ENCODE results near the gene B3GALT6.
A peak's percentile ranks its signal among the peaks of the same experiment; 100 is the strongest.

The B3GALT6 gene

GRCh38 chr1:1231400-1232207 is 433 bp upstream of the B3GALT6 start, which contains the start of gene SDF4:
Gene SDF4 (minus strand): TSS chr1:1232001. CDS start chr1:1228772, 3,229 bp downstream.
- peak; percentile 100 for DNase-seq (ENCODE audit: low spot score)

DNA sequence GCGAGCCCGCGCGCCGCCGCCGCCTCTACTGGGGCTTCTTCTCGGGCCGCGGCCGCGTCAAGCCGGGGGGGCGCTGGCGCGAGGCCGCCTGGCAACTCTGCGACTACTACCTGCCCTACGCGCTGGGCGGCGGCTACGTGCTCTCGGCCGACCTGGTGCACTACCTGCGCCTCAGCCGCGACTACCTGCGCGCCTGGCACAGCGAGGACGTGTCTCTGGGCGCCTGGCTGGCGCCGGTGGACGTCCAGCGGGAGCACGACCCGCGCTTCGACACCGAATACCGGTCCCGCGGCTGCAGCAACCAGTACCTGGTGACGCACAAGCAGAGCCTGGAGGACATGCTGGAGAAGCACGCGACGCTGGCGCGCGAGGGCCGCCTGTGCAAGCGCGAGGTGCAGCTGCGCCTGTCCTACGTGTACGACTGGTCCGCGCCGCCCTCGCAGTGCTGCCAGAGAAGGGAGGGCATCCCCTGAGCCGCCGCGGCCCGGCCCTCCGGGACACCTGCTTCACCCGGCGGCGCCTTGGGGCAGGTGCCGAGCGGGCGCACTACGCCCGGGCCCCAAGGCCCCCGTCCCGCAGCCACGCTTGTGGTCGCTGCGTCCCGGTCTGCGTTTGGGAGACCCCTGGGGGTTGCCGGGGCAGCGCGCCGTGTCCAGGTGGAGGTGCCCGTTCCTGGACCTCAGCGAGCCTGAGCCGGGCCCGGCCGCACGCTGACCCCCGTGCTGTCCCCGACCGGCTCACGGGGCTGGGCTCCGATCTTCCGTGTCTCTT is 944 bp downstream of the B3GALT6 start:
- DNase-seq (ENCODE audit: low spot score) = no peak

DNA sequence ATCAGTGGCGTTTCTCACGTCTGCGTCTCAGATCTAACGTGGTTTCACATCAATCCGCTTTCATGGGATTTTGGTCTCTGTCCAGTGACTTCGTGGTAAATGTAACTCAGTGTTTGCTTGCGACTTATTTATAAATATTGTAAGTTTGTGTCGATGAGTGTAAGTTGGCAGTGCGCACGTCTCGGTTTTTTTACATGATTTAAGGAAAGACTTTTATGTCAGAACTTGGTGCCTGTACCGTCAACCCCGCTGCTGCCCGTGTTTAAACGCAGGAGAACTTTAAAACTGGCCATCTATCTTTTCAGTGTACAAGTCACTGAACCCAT is 1.5 kb downstream of the B3GALT6 start:
- no peak for DNase-seq (ENCODE audit: low spot score)

GRCh38 chr1:1234180-1234808 is 2.3 kb downstream of the B3GALT6 start:
- no peak for DNase-seq (ENCODE audit: low spot score)

- DNase-seq (ENCODE audit: low spot score) = no peak
These were observed 3.1 kb downstream of the B3GALT6 start for GRCh38 chr1:1235016-1235744.

- DNase-seq (ENCODE audit: low spot score) = no peak
These were observed 4.2 kb downstream of the B3GALT6 start for GRCh38 chr1:1236176-1236763.

DNA sequence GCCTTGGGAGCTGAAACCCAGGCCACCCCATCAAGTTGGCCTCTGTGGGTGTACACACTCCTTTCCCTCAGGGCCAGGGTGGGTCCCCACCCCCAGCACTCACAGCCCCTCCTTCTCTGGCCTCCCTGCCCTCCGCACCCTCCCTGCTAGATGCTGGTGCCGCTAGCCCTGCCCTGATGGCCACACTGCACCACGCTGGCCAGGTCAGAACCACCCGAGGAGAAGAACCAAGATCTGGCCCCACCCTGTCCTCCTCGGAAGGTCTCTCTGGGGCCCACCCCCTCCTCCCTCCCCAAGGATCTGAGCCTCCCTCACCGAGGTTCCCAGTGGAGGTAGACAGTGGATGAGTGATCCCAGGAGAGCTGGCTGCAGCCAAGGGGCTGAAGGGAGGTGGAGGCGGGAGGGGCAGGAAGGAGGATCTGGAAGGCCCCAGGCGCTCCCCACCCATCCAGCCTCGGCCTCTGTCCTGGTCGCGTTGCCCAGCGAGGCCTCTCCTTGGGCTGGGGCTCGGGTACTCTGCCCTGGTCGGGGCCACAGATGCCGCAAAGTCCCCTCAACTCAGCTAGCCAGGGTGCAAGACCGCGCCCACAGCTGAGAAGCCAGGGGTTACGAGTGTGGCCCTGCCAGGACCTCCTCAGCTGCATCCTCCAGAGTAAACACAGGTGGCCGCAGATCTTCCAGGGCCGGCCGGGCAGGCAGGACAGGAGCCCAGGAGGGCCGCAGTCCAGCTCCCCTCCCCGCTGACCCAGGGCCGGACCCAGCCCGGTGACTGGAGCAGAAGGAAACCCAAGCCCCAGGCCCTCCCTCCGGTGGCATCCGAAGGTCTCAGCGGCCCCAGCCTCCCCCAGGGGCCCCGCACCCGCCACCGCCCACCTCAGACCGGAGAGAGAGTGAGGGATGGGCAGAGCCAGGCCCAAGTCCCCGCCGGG is 5.2 kb downstream of the B3GALT6 start:
- no peak for DNase-seq (ENCODE audit: low spot score)

- DNase-seq (ENCODE audit: low spot score) = no peak
These were observed 6.1 kb downstream of the B3GALT6 start for GRCh38 chr1:1237874-1238701.

- no peak for DNase-seq (ENCODE audit: low spot score)
These were observed 6.7 kb downstream of the B3GALT6 start for GRCh38 chr1:1238702-1239178.

DNA sequence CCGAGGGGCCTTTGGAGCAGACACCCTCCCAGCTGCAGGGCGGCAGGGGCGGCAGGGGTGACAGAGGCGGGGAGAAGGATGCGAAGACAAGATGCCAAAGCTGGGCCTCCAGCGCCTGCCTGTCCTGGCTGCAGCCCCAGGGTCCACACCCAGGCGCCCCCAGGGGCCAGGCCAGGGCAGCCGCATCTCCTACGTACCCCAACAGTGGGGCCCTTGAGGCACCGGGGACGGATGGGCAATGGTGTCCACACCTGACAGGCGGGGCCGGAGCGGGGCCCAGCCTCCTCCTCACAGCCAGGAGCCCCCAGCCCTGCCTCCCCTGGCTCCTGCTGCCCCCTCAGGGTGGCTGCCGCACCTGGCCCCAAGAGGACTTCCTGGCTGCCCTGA is 7.2 kb downstream of the B3GALT6 start:
- DNase-seq (ENCODE audit: low spot score) = no peak

DNA sequence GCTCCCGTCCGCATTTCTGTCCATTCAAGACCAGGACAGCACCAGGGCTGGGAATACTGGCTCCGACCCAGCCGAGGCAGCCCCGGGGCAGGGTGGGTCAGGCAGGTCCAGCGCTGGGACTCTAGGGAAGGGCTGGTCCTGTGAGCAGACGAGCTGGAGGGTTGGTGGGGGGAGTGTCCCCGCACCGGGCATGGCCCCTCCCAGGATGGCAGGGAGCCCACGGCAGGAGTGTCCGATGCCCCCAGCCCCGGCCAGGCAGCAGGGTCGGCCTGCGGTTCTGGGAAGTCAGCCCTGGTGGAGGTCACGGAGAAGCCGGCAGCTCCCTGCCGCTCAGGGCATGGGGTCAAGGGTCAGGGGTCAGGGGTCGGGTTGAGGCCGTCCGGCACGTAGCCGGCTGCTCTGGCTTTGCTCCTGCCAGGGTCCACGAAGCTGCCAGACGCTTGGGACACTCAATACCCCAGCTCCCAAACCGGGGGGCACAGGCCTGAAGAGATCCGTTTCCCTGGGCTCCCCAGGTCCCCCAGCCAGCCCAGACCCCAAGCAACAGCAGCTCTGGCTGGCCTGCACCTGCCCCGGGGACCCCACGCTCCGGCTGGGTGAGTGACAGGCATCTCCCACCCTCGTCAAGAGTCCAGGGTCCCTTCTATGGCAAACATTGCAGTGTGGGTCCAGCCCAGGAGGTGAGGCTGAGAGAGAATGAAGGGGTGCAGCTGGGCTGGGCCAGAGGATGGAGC is 7.7 kb downstream of the B3GALT6 start:
- no peak for DNase-seq (ENCODE audit: low spot score)

DNA sequence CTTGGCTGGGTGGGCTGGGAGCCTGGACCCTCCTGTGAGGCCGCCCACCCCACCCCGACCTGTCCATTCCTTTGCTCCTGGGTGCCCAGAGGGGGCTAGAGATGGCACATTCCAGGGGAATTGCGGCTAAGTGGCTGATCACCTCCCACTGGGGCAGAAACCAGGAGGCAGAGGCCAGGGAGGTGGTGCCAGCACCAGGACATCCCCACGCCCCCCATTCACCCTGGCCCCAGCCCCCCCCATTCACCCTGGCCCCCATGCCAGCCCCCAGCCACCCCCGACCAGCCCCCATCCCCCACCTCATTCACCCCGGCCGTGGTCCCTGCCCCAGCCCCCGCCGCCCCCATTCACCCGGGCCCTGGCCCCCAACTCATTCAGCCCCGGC is 8.3 kb downstream of the B3GALT6 start:
- DNase-seq (ENCODE audit: low spot score) = no peak

GRCh38 chr1:1240822-1241587 is 9.0 kb downstream of the B3GALT6 start:
- DNase-seq (ENCODE audit: low spot score) = no peak

GRCh38 chr1:1241588-1242219 is 9.7 kb downstream of the B3GALT6 start:
- no peak for DNase-seq (ENCODE audit: low spot score)

DNA sequence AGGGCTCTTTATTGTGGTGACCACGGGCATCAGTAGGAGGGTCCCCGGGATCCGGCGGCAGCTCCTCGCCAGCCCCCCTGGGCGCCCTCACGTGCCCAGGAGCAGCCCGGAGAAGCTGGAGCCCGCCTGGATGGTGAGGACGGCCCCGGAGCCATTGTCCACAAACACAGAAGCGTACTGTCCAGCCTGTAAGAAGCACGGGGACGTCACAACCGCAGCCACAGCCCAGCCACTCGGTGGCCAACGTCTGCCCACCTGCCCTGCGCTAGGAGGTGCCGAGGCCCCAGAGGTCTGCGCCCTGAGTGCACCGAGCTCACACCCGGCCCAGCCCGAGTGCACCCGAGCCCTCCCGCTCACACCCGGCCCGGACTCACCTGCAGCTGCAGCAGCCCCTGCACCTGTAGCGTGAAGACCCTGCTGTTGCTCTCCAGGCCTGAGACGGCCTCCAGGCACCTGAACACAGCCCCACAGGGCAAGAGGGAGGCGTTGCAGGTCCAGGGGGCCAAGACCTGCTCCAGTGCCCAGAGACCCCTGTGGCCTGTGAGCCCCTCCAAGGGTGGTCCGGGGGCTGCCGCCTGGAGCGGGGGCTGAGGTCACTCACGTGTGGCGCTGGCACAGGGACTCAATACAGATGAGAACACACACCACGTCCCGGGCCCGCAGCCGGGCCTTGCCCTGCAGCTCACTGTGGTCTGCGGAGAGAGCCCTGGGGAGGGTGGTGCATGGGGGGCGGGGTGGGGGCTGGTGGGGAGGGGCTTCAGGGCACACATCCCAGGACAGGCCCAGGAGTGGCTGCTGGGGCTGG is 10.6 kb downstream of the B3GALT6 start:
- no peak for DNase-seq (ENCODE audit: low spot score)

- DNase-seq (ENCODE audit: low spot score) = no peak
These were observed 11.2 kb downstream of the B3GALT6 start for GRCh38 chr1:1243266-1243660.

DNA sequence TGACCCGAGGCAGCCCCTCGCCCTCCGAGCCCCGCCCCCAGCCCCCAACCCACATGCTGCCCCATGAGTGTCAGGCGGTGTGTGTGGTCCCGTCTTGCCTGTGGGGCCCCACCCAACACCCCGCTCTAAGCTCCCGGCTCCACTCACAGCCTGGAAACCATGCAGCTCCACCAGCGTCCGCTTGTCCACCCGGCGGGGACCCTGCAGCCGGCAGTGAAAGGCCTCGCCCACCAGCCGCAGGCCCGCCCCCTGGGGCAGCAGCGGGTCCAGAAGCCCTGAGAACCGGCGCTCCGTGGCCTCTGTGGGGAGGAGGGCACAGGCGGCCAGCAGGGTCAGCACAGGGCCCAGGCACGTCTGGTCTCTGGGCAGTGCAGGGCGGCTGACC is 11.8 kb downstream of the B3GALT6 start:
- no peak for DNase-seq (ENCODE audit: low spot score)
